Stimulated activated CD8-positive, alpha-beta memory T cell treated with anti-CD3 and anti-CD28 coated beads, Interleukin-7, amount 100 ng/mL, for 1 hour (primary cell): ENCODE measurements around the gene PEX3.

Experiments used
- DNase-seq, 2 donors: peaks; one replicate each; pipeline ENCODE4 v3.0.0-alpha.2; 2020; ENCODE audit warnings: low read depth in 2 of 2

PEX3 gene

GRCh38 chr6:143539106-143539505 lies 88.5 kb downstream of the PEX3 start:
- DNase-seq = no peak

GRCh38 chr6:143539734-143540133 lies 89.1 kb downstream of the PEX3 start:
- no peak for DNase-seq

- no peak for DNase-seq
Observed at GRCh38 chr6:143540192-143540591, 89.6 kb downstream of the PEX3 start.
